Transverse colon (tissue), 4 donors: ENCODE results near the gene METTL18.

Source experiments
- CTCF ChIP-seq, 5 experiments: fragments of 200-600 bp in 3 of 5; fragments of 450-650 bp in 2 of 5; sonication (generic) in 3 of 5; IDR thresholded peaks; 1 replicate in 2 of 5; 2 replicates in 3 of 5; pipeline ENCODE4 v1.5.1; 2016 to 2017; ENCODE audit warnings: antibody characterized with exemption in 5 of 5, inconsistent platforms in 3 of 5, mild to moderate bottlenecking in 2 of 5, moderate library complexity in 1 of 5
- POLR2A ChIP-seq: fragments of 450-650 bp; IDR thresholded peaks from one replicate; pipeline ENCODE4 v1.6.1; 2016; ENCODE audit warnings: antibody characterized with exemption, mild to moderate bottlenecking, moderate library complexity
- POLR2AphosphoS5 ChIP-seq, 3 donors: sonication (generic); formaldehyde crosslinking; IDR thresholded peaks; one replicate each; pipeline ENCODE4 v1.6.1; 2016; ENCODE audit warnings: antibody characterized with exemption in 3 of 3

GRCh38 chr1:169833179-169833901, 38.6 kb upstream of the METTL18 start:
- TF ChIP-seq POLR2A, result no peak
- no peak for TF ChIP-seq CTCF (IDR thresholded peaks at IDR 0.05)
- no peak for TF ChIP-seq POLR2AphosphoS5 (IDR thresholded peaks at IDR 0.05)
